ENCODE data around the gene KRT38.

- TF ChIP-seq TEAD4 (IDR thresholded peaks at IDR 0.05; ENCODE audit: low read depth, low read length) = no peak
- TF ChIP-seq SIN3A (conservative IDR thresholded peaks at IDR 0.05 in 1 of 2, IDR thresholded peaks at IDR 0.05 in 1 of 2; ENCODE audit: low read depth in 1 of 2, low read length in 2 of 2) = no peak
- TF ChIP-seq CTCF (IDR thresholded peaks at IDR 0.05; ENCODE audit: control extremely low read depth in 1 of 3, insufficient read depth in 1 of 3, low read depth in 1 of 3, low read length in 3 of 3) = no peak
- TF ChIP-seq GABPA (IDR thresholded peaks at IDR 0.05; ENCODE audit: borderline replicate concordance, insufficient read depth, low read length) = no peak
- TF ChIP-seq POLR2A (IDR thresholded peaks at IDR 0.05; ENCODE audit: control extremely low read depth in 1 of 2, low read depth in 2 of 2, low read length in 2 of 2) = no peak
- no peak for TF ChIP-seq TAF7 (optimal IDR thresholded peaks at IDR 0.05; ENCODE audit: borderline replicate concordance, low read depth, low read length)
- no peak for TF ChIP-seq TBP (IDR thresholded peaks at IDR 0.05; ENCODE audit: low read depth, low read length)
- no peak for TF ChIP-seq CBX5 (IDR thresholded peaks at IDR 0.05; ENCODE audit: low read depth, low read length)
- no peak for TF ChIP-seq POLR2AphosphoS5 (IDR thresholded peaks at IDR 0.05; ENCODE audit: low read depth, low read length)
- no peak for TF ChIP-seq RNF2 (IDR thresholded peaks at IDR 0.05; ENCODE audit: borderline replicate concordance, low read depth, low read length, missing control alignments, poor library complexity, severe bottlenecking)
- no peak for TF ChIP-seq E2F6 (IDR thresholded peaks at IDR 0.05)
- no peak for TF ChIP-seq SP1 (IDR thresholded peaks at IDR 0.05; ENCODE audit: low read depth, low read length)
- no peak for TF ChIP-seq BCL11A (IDR thresholded peaks at IDR 0.05; ENCODE audit: low read depth in 2 of 2, low read length in 2 of 2)
Observed at GRCh38 chr17:41478237-41478636, 37.5 kb upstream of the KRT38 start.

Measured in H1 (cell line).